Lung (tissue), 12 donors: ENCODE results near the gene TMEM11. TPM values are rescaled to one million over a fixed set of nuclear protein-coding genes. Genes with fewer than 3 reads are reported as not detected.
A peak's percentile ranks its signal among the peaks of the same experiment; 100 is the strongest.

ENCODE experiments used
- ATAC-seq: fragments of 200-7000 bp; cut with Tn5 transposase; one replicate; pipeline ENCODE4 v1.9.1; 2020; ENCODE audit warnings: moderate number of reproducible peaks; ENCODE audit not compliant: insufficient read depth, low FRiP score
- DNase-seq, 3 donors: peaks; one replicate each; pipeline ENCODE4 v3.0.0-alpha.2; 2013 to 2017
- H3K27ac ChIP-seq, 2 donors: one replicate each; pipeline ENCODE4 v1.5.1; 2013; ENCODE audit warnings: mild to moderate bottlenecking in 2 of 2, moderate library complexity in 2 of 2, control low read depth in 1 of 2, inconsistent platforms in 1 of 2, low read depth in 1 of 2, low read length in 1 of 2
- H3K27me3 ChIP-seq, 3 donors: one replicate each; pipeline ENCODE4 v1.5.1; 2013; ENCODE audit warnings: low read length in 2 of 3; ENCODE audit not compliant: control insufficient read depth in 3 of 3, insufficient read depth in 3 of 3
- H3K36me3 ChIP-seq, 4 donors: one replicate each; pipeline ENCODE4 v1.5.1; 2013; ENCODE audit warnings: low read length in 4 of 4, mild to moderate bottlenecking in 1 of 4, moderate library complexity in 1 of 4; ENCODE audit not compliant: control insufficient read depth in 4 of 4, insufficient read depth in 4 of 4
- H3K4me1 ChIP-seq, 5 donors: one replicate each; pipeline ENCODE4 v1.5.1; 2013; ENCODE audit warnings: low read length in 5 of 5, mild to moderate bottlenecking in 2 of 5, moderate library complexity in 1 of 5; ENCODE audit not compliant: control insufficient read depth in 5 of 5, insufficient read depth in 5 of 5
- H3K4me3 ChIP-seq: one replicate; pipeline ENCODE4 v1.5.1; 2013; ENCODE audit warnings: mild to moderate bottlenecking, control low read depth, moderate library complexity
- H3K9ac ChIP-seq, 2 donors: one replicate each; pipeline ENCODE4 v1.5.1; 2013; ENCODE audit warnings: low read length in 2 of 2, control low read depth in 1 of 2; ENCODE audit not compliant: insufficient read depth in 1 of 2
- H3K9me3 ChIP-seq, 4 donors: one replicate each; pipeline ENCODE4 v1.5.1; 2013; ENCODE audit warnings: low read length in 3 of 4, mild to moderate bottlenecking in 1 of 4, moderate library complexity in 1 of 4; ENCODE audit not compliant: control insufficient read depth in 4 of 4, insufficient read depth in 3 of 4
- WGBS, 2 donors: extraction: QIAGEN DNeasy Blood & Tissue Kit; methylation state at CpG; one replicate each; pipeline ENCODE4 v1.1.7; 2013; 5-methylcytosine and 5-hydroxymethylcytosine counted together
- polyA plus RNA-seq, 2 donors: library from polyadenylated mRNA; stranded (reverse); fragments of 200-250 nt; gene quantifications; one replicate each; pipeline ENCODE4 v1.2.1, GENCODE V29; 2013
- total RNA-seq, 2 donors: library from RNA; depleted of rRNA in 1 of 2; stranded (reverse); fragments of >200 nt in 1 of 2; gene quantifications; one replicate each; pipeline ENCODE4 v1.2.1, GENCODE V29; 2014 to 2021
- TF ChIP-seq, protein P1 (sequence below): IDR thresholded peaks from 2 replicates; pipeline ENCODE4 v1.5.1; 2012; ENCODE audit warnings: mild to moderate bottlenecking; ENCODE audit errors: control extremely low read depth, extremely low read depth
- donor health status: control.
- donor health status: control.
- donor health status: Bipolar disorder and iron deficiency.
- donor health status: healthy.
- donor health status: DM: yes; HTN: yes; CAD: no.

Gene TMEM11
- total and polyA plus RNA-seq, 4 donors: 12.1 to 29.4 (median 27.1) TPM

DNA sequence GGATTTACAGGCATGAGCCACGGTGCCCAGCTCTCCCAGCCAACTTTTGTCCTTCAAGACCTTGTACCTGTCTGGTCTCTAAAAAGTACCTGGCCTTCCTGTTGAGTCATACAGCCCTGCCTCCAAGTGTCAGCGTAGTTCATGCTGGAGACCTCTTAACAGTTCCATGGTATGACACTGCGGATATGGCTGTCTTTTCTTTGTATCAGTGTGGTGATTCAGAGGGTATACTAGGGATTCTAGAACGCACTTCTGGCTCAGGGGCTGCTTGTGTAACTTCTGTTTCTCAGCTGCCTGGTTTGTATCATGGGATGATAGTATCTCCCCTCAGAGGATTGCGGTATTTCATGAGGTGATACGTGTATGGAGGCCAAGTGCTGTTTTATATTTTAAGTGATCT, 2.0 kb upstream of the TMEM11 start:
- TF ChIP-seq, protein P1, sequence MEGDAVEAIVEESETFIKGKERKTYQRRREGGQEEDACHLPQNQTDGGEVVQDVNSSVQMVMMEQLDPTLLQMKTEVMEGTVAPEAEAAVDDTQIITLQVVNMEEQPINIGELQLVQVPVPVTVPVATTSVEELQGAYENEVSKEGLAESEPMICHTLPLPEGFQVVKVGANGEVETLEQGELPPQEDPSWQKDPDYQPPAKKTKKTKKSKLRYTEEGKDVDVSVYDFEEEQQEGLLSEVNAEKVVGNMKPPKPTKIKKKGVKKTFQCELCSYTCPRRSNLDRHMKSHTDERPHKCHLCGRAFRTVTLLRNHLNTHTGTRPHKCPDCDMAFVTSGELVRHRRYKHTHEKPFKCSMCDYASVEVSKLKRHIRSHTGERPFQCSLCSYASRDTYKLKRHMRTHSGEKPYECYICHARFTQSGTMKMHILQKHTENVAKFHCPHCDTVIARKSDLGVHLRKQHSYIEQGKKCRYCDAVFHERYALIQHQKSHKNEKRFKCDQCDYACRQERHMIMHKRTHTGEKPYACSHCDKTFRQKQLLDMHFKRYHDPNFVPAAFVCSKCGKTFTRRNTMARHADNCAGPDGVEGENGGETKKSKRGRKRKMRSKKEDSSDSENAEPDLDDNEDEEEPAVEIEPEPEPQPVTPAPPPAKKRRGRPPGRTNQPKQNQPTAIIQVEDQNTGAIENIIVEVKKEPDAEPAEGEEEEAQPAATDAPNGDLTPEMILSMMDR: no peak
- H3K4me3 ChIP-seq: no peak overlapping the region
- DNase-seq (no peak), ATAC-seq (no peak)
- 76 to 83% methylated on average over 6 of the region's 6 CpGs for WGBS, 2 donors
- no peaks in the 10 kb centered on the region for H3K27me3 ChIP-seq
- peaks cover 7 to 27% (median 20%) of the 10 kb centered on the region in 5 donors for H3K4me1 ChIP-seq
- H3K36me3 ChIP-seq: peaks cover 0 to 10% (median 2%) of the 10 kb centered on the region in 4 donors
- H3K9ac ChIP-seq: no peak overlapping the region
- peak overlapping the region in 1 of 2 donors; percentile 46 for H3K27ac ChIP-seq
- no peaks in the 10 kb centered on the region for H3K9me3 ChIP-seq

DNA sequence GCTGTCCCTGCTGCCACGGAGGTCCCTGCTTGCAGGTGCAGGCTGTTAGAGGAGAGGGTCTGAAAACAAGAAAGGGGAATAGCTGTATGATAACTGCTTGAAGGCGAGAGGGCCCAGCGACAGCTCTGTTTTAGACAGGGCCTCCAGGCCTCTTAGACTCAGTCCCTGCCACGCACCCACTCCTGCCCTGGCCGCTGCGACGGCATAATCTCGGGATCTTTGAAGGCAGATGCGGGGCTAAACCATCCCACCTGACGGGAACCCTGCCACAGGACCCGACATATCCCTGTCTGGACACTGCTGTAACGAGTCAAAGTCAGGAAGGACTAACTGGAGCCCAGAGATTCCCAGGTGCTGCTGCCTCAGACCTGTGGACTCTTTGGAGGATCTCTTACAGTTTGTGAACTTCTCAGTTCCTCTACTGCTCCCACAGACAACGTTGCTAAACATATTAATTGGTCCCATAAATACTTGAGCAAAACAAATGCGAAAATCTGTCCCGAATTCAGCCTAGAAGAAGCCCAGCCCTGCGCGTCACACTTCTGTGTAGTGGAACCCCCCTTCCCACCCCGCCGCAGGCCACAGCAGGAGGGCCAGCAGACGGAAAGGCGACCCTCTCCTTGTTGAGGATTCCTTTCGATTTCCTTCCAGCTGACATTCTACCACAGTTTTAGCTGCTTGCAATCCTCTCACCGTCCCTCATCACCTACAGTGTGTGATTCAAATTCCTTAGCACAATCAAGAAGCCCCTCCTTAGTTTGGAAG, 998 bp upstream of the TMEM11 start:
- DNase-seq (peak; percentile 22 to 40 (median 36)), ATAC-seq (no peak)
- Histone ChIP-seq H3K4me1 (peaks cover 7 to 29% (median 21%) of the 10 kb centered on the region in 5 donors), H3K4me3 (peak overlapping the region; percentile 83), H3K27me3 (no peaks in the 10 kb centered on the region), H3K27ac (peak overlapping the region; percentile 90 to 98), H3K9ac (peak overlapping the region; percentile 59 to 75), H3K36me3 (peaks cover 0 to 10% (median 8%) of the 10 kb centered on the region in 4 donors), H3K9me3 (no peaks in the 10 kb centered on the region)
- WGBS, 2 donors: 4 to 8% methylated on average over 23 of the region's 23 CpGs
- TF ChIP-seq, protein P1: no peak

DNA sequence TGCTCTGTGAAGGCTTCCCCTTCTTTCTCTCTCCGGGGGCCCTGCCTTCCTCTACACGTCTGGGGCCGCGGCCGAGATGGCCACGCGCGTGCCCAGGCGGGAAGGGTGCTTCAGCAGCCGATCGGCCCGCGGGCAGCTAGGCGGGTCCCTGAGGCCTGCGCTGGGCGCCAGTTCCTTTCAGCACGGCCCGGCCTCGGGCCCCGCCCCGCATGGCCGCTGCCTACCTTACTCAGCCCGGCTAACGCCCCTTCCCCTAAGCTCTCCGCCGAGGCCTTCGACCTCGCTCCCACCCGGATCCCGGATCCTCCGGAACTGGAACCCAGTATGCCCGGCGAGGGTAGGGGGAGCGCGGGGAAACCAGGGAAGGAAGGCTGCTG, 335 bp downstream of the TMEM11 start:
- Histone ChIP-seq H3K4me3 (peak overlapping the region; percentile 83), H3K27ac (peak overlapping the region; percentile 92 to 98), H3K36me3 (peaks cover 0 to 12% (median 10%) of the 10 kb centered on the region in 4 donors), H3K9ac (peak overlapping the region in 1 of 2 donors; percentile 59), H3K9me3 (no peaks in the 10 kb centered on the region), H3K4me1 (peaks cover 12 to 34% (median 21%) of the 10 kb centered on the region in 5 donors), H3K27me3 (no peaks in the 10 kb centered on the region)
- ATAC-seq: peak; percentile 21
- no peak for DNase-seq
- TF ChIP-seq, protein P1: no peak
- 1% methylated on average over 33 to 35 of the region's 35 CpGs for WGBS, 2 donors
